GM19099 (cell line): ENCODE results near the gene PRDM16.

Source experiments
- POLR2A ChIP-seq: IDR thresholded peaks from 3 replicates; pipeline ENCODE4 v1.6.1; 2011; ENCODE audit warnings: low read depth; ENCODE audit not compliant: insufficient read length; ENCODE audit errors: extremely low read depth

PRDM16 gene

GRCh38 chr1:3465935-3466321 is 396.9 kb downstream of the PRDM16 start:
- TF ChIP-seq POLR2A: no peak

- no peak for TF ChIP-seq POLR2A
Observed at GRCh38 chr1:3466366-3467075, 397.5 kb downstream of the PRDM16 start.

GRCh38 chr1:3467096-3468036 is 398.4 kb downstream of the PRDM16 start:
- TF ChIP-seq POLR2A: no peak

GRCh38 chr1:3468236-3469103 is 399.5 kb downstream of the PRDM16 start:
- no peak for TF ChIP-seq POLR2A

- no peak for TF ChIP-seq POLR2A
Observed at GRCh38 chr1:3469104-3469848, 400.3 kb downstream of the PRDM16 start.

- no peak for TF ChIP-seq POLR2A
Observed at GRCh38 chr1:3469849-3470649, 401.0 kb downstream of the PRDM16 start.

- no peak for TF ChIP-seq POLR2A
Observed at GRCh38 chr1:3470650-3471355, 401.8 kb downstream of the PRDM16 start.

- TF ChIP-seq POLR2A: no peak
Observed at GRCh38 chr1:3471356-3472087, 402.5 kb downstream of the PRDM16 start.

- TF ChIP-seq POLR2A: no peak
Observed at GRCh38 chr1:3472088-3472850, 403.3 kb downstream of the PRDM16 start.

- no peak for TF ChIP-seq POLR2A
Observed at GRCh38 chr1:3472906-3473305, 403.9 kb downstream of the PRDM16 start.

- TF ChIP-seq POLR2A: no peak
Observed at GRCh38 chr1:3473381-3473844, 404.4 kb downstream of the PRDM16 start.

- no peak for TF ChIP-seq POLR2A
Observed at GRCh38 chr1:3474016-3474415, 405.0 kb downstream of the PRDM16 start.

GRCh38 chr1:3474421-3474820 is 405.4 kb downstream of the PRDM16 start:
- TF ChIP-seq POLR2A: no peak
